ENCODE data around the gene SKP2. TPM values are rescaled to one million over a fixed set of nuclear protein-coding genes. Genes with fewer than 3 reads are reported as not detected.
"Not testable (repeated sequence)": the region's sequence is repeated elsewhere in the genome, so short reads cannot be mapped to it uniquely, and the experiment has no call there.

Gene SKP2
- total RNA-seq (2014; rRNA removed; shearing (Covaris generic)): 25.5 and 29.5 TPM in 2 replicates
- polyA plus RNA-seq (2015; cell fraction: cytosol; rRNA removed): 28.0 and 32.3 TPM in 2 replicates
- polyA plus RNA-seq (2015; cell fraction: nucleus; rRNA removed): 44.3 and 51.5 TPM in 2 replicates

GRCh38 chr5:36151434-36152323 is at the start of gene SKP2, which contains the start of gene LMBRD2:
Gene SKP2, plus strand, starts transcription at chr5:36152111. Its CDS starts 152 bp downstream, at chr5:36152263.
Gene LMBRD2, minus strand, starts transcription at chr5:36151887. Its CDS starts 8,538 bp downstream, at chr5:36143349.
- in situ Hi-C loops (cut with HindIII; ENCODE audit: low pct_unique_long_range_greater_than_20kb, low sequenced_read_pairs): no loop called here

DNA sequence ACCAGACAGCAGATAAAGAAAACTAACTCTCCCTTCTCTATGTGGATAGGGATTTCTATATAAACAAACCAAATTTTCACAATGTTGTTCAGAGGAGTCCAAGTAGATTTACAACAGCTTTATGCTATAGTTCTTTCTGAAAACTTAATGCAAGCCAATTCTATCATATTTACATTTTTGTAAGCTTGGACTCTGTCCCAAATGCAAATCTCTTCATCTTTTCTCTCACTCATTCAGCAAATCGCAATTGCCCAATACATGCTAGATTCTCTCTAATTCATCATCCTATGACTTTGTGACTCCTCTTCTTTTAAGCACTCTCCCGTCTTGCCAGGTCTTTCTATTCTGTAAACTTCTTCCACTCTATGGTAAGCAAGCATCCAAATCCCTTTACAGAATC is 46.1 kb upstream of the SKP2 start:
- in situ Hi-C loops (cut with HindIII; ENCODE audit: low pct_unique_long_range_greater_than_20kb, low sequenced_read_pairs): no loop called here
- DNase-seq (ENCODE audit: low read depth, low spot score): no peak

More at GRCh38 chr5:36151434-36152323, at the start of gene SKP2, which contains the start of gene LMBRD2:
- DNase-seq (ENCODE audit: low read depth, low spot score): peak; percentile 100

- no peak for DNase-seq (ENCODE audit: low read depth, low spot score)
- in situ Hi-C loops (cut with HindIII; ENCODE audit: low pct_unique_long_range_greater_than_20kb, low sequenced_read_pairs): no loop called here
Measured at GRCh38 chr5:36108758-36109460, 43.0 kb upstream of the SKP2 start.

- DNase-seq (ENCODE audit: low read depth, low spot score): no peak
- in situ Hi-C loops (cut with HindIII; ENCODE audit: low pct_unique_long_range_greater_than_20kb, low sequenced_read_pairs): no loop called here
Measured at GRCh38 chr5:36111238-36111637, 40.7 kb upstream of the SKP2 start.

GRCh38 chr5:36125868-36126267 is 26.0 kb upstream of the SKP2 start:
- in situ Hi-C loops (cut with HindIII; ENCODE audit: low pct_unique_long_range_greater_than_20kb, low sequenced_read_pairs): no loop called here
- DNase-seq (ENCODE audit: low read depth, low spot score): no peak

GRCh38 chr5:36128795-36129194 is 23.1 kb upstream of the SKP2 start:
- in situ Hi-C loops (cut with HindIII; ENCODE audit: low pct_unique_long_range_greater_than_20kb, low sequenced_read_pairs): no loop called here
- DNase-seq (ENCODE audit: low read depth, low spot score): no peak

GRCh38 chr5:36129666-36130065 is 22.2 kb upstream of the SKP2 start:
- in situ Hi-C loops (cut with HindIII; ENCODE audit: low pct_unique_long_range_greater_than_20kb, low sequenced_read_pairs); DNase-seq (ENCODE audit: low read depth, low spot score): not testable (repeated sequence)

GRCh38 chr5:36133009-36133408 is 18.9 kb upstream of the SKP2 start:
- in situ Hi-C loops (cut with HindIII; ENCODE audit: low pct_unique_long_range_greater_than_20kb, low sequenced_read_pairs); DNase-seq (ENCODE audit: low read depth, low spot score): not testable (repeated sequence)

- DNase-seq (ENCODE audit: low read depth, low spot score): no peak
- in situ Hi-C loops (cut with HindIII; ENCODE audit: low pct_unique_long_range_greater_than_20kb, low sequenced_read_pairs): no loop called here
Measured at GRCh38 chr5:36135988-36136387, 15.9 kb upstream of the SKP2 start.

GRCh38 chr5:36136581-36136980 is 15.3 kb upstream of the SKP2 start:
- in situ Hi-C loops (cut with HindIII; ENCODE audit: low pct_unique_long_range_greater_than_20kb, low sequenced_read_pairs): no loop called here

DNA sequence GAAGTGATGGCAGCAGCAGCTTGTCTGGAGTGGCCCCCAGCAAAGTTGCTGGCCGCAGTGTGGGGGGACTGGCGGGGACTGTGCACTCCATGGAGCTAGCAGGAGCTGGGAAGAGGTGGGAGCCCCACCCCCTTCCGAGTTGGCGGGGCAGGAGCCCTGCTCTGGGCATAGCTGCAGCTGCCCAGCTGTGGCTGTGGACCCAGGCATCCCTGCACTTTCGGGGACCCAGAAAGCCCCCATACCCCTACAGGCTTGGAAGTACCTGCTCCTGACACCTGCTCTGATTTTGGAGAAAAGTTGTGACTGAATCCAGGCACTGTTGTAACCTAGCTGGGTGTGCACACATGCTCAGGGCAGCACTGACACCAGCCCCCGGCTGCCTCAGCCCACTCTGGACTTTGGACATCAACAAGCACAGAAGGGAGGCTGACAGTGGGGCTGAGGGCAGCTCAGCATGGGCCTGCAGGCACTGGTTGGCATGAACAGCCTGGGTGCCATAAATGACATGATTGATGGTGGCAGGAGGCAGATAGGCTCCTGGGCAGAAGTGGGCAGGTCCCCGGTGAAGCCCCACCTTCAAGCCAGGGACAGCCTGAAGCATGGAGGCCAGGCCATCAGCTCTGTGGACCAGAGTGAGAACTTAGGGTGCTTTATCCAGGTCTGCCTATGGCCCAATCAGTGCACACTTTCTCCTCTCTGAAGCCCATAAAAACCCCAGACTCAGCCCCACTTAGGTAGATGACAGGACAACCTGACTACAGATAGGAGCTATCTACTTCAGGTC is 12.8 kb upstream of the SKP2 start:
- no peak for DNase-seq (ENCODE audit: low read depth, low spot score)
- in situ Hi-C loops (cut with HindIII; ENCODE audit: low pct_unique_long_range_greater_than_20kb, low sequenced_read_pairs): no loop called here

More at GRCh38 chr5:36136581-36136980, 15.3 kb upstream of the SKP2 start:
- no peak for DNase-seq (ENCODE audit: low read depth, low spot score)

GRCh38 chr5:36145311-36145710 is 6.6 kb upstream of the SKP2 start:
- no peak for DNase-seq (ENCODE audit: low read depth, low spot score)
- in situ Hi-C loops (cut with HindIII; ENCODE audit: low pct_unique_long_range_greater_than_20kb, low sequenced_read_pairs): no loop called here

DNA sequence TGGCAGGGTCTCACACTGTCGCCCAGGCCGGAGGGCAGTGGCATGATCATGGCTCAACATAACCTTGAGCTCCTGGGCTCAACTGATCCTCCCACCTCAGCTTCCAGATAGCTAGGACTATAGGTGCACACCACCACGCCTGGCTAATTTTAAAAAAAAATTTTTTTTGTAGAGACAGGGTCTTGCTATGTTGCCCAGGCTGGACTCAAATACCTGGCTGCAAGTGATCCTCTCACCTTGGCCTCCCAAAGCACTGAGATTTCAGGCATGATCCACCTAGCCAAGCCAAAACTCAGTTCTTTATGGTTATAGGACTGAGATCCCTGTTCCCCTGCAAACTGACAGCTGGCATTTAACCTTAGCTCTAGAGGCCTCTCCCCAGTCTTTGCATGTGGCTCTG is 5.5 kb upstream of the SKP2 start:
- DNase-seq (ENCODE audit: low read depth, low spot score): no peak
- in situ Hi-C loops (cut with HindIII; ENCODE audit: low pct_unique_long_range_greater_than_20kb, low sequenced_read_pairs): no loop called here

- in situ Hi-C loops (cut with HindIII; ENCODE audit: low pct_unique_long_range_greater_than_20kb, low sequenced_read_pairs): no loop called here
- DNase-seq (ENCODE audit: low read depth, low spot score): no peak
Measured at GRCh38 chr5:36147681-36148080, 4.2 kb upstream of the SKP2 start.

DNA sequence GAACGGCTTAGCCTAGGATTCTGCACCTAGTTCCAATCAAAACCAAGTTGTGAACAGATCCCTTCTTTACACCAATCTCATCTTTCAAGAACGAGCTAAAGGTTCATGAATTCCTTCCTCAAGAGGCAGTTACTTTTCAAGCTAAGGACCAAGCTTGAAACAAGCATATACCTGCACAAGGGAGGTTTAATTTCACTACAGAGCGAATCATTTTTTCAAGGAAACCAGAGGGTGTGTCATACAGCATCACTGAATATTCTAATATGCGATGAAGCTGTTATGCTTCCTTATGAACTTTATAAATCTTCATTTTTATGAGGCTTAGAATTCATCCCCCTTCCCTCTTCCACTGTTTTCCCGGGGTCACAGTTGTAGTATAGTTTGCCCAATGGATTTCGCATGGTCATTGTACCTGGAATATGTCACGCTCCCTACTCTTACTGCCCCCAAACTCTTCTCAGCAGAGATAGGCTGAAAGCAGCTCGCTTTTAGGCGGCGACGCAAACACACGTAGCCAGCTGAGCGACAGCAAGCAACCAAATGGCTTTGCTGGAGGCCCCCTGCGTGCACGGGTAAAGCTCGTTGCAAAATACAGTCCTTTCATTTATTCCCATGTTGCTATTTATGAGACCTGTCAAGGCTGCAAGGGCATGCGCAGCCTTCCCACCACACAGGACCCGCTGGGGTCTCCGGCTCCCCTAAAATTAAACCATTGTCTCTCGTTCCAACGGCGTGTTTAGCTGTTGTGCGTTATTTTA is 1.1 kb upstream of the SKP2 start:
- peak; percentile 76 for DNase-seq (ENCODE audit: low read depth, low spot score)
- in situ Hi-C loops (cut with HindIII; ENCODE audit: low pct_unique_long_range_greater_than_20kb, low sequenced_read_pairs): no loop called here

- peak; percentile 21 for DNase-seq (ENCODE audit: low read depth, low spot score)
- in situ Hi-C loops (cut with HindIII; ENCODE audit: low pct_unique_long_range_greater_than_20kb, low sequenced_read_pairs): no loop called here
Measured at GRCh38 chr5:36152324-36153297, 700 bp downstream of the SKP2 start.

All from SK-MEL-5 (cell line).